HEK293T (cell line): ENCODE data around the gene SKIC3.

ENCODE experiments used
- BHLHE40 ChIP-seq: fragments of 450-650 bp; IDR thresholded peaks from 2 replicates; pipeline ENCODE4 v1.6.1; 2016; ENCODE audit warnings: mild to moderate bottlenecking, moderate library complexity, borderline replicate concordance
- CTBP1 ChIP-seq: fragments of 450-650 bp; IDR thresholded peaks from 2 replicates; pipeline ENCODE4 v1.6.1; 2016; ENCODE audit warnings: borderline replicate concordance
- ELF4 ChIP-seq: fragments of 450-650 bp; IDR thresholded peaks from 2 replicates; pipeline ENCODE4 v1.6.1; 2017; ENCODE audit warnings: antibody characterized with exemption
- FOXA1 ChIP-seq: fragments of 450-650 bp; IDR thresholded peaks from 2 replicates; pipeline ENCODE4 v1.6.1; 2016; ENCODE audit warnings: mild to moderate bottlenecking
- FOXK2 ChIP-seq: fragments of 450-650 bp; IDR thresholded peaks from 2 replicates; pipeline ENCODE4 v1.6.1; 2016; ENCODE audit warnings: mild to moderate bottlenecking
- FOXM1 ChIP-seq: fragments of 450-650 bp; IDR thresholded peaks from 2 replicates; pipeline ENCODE4 v1.6.1; 2017; ENCODE audit warnings: mild to moderate bottlenecking, borderline replicate concordance
- HDGF ChIP-seq: fragments of 450-650 bp; IDR thresholded peaks from 2 replicates; pipeline ENCODE4 v1.6.1; 2017; ENCODE audit warnings: antibody characterized with exemption, borderline replicate concordance
- L3MBTL2 ChIP-seq: fragments of 450-650 bp; conservative IDR thresholded peaks from 2 replicates; pipeline ENCODE4 v1.6.1; 2016; ENCODE audit warnings: mild to moderate bottlenecking
- PKNOX1 ChIP-seq: fragments of 450-650 bp; IDR thresholded peaks from 2 replicates; pipeline ENCODE4 v1.6.1; 2016
- SP1 ChIP-seq: fragments of 450-650 bp; IDR thresholded peaks from 2 replicates; pipeline ENCODE4 v1.6.1; 2017
- SUZ12 ChIP-seq: fragments of 450-650 bp; IDR thresholded peaks from 2 replicates; pipeline ENCODE4 v1.6.1; 2016; ENCODE audit warnings: mild to moderate bottlenecking
- TARDBP ChIP-seq: fragments of 450-650 bp; IDR thresholded peaks from 2 replicates; pipeline ENCODE4 v1.6.1; 2016
- ZNF384 ChIP-seq: fragments of 450-650 bp; IDR thresholded peaks from 2 replicates; pipeline ENCODE4 v1.6.1; 2016

- TF ChIP-seq SUZ12: no peak
- TF ChIP-seq SP1: no peak
- TF ChIP-seq FOXK2: no peak
- no peak for TF ChIP-seq BHLHE40
- no peak for TF ChIP-seq FOXM1
- TF ChIP-seq CTBP1: no peak
- TF ChIP-seq TARDBP: no peak
- TF ChIP-seq PKNOX1: no peak
- TF ChIP-seq ZNF384: no peak
- no peak for TF ChIP-seq HDGF
- no peak for TF ChIP-seq ELF4
- TF ChIP-seq L3MBTL2: no peak
- TF ChIP-seq FOXA1: no peak
Measured at GRCh38 chr5:95564450-95564849, 9.7 kb upstream of the SKIC3 start.
